Measurements from ENCODE around the gene SLC29A1. TPM values are rescaled to one million over a fixed set of nuclear protein-coding genes. Genes with fewer than 3 reads are reported as not detected.

Gene SLC29A1
- total RNA-seq, 1 donor from 2014 or later = 59.8 TPM

GRCh38 chr6:44258921-44259320 lies 35.5 kb downstream of the SLC29A1 start:
- intact Hi-C loops (cut with DNase I) = no loop called here

GRCh38 chr6:44260011-44260410 lies 36.6 kb downstream of the SLC29A1 start:
- Histone ChIP-seq H3K36me3 (peaks cover 12% of the 10 kb centered on the region), H3K9me3 (no peaks in the 10 kb centered on the region), H3K4me3 (no peak overlapping the region), H3K27me3 (no peaks in the 10 kb centered on the region), H3K27ac (no peak overlapping the region), H3K4me1 (peaks cover 43% of the 10 kb centered on the region)
- intact Hi-C loops (cut with DNase I) = no loop called here
- TF ChIP-seq CTCF (IDR thresholded peaks at IDR 0.05) = no peak
- DNase-seq (no peak), ATAC-seq (no peak)

More at GRCh38 chr6:44258921-44259320, 35.5 kb downstream of the SLC29A1 start:
- Histone ChIP-seq H3K27ac (no peak overlapping the region), H3K4me3 (no peak overlapping the region), H3K27me3 (no peaks in the 10 kb centered on the region), H3K4me1 (peaks cover 34% of the 10 kb centered on the region), H3K36me3 (peaks cover 23% of the 10 kb centered on the region), H3K9me3 (no peaks in the 10 kb centered on the region)
- no peak for ATAC-seq
- DNase-seq = peak; percentile 28
- no peak for TF ChIP-seq CTCF (IDR thresholded peaks at IDR 0.05)

DNA sequence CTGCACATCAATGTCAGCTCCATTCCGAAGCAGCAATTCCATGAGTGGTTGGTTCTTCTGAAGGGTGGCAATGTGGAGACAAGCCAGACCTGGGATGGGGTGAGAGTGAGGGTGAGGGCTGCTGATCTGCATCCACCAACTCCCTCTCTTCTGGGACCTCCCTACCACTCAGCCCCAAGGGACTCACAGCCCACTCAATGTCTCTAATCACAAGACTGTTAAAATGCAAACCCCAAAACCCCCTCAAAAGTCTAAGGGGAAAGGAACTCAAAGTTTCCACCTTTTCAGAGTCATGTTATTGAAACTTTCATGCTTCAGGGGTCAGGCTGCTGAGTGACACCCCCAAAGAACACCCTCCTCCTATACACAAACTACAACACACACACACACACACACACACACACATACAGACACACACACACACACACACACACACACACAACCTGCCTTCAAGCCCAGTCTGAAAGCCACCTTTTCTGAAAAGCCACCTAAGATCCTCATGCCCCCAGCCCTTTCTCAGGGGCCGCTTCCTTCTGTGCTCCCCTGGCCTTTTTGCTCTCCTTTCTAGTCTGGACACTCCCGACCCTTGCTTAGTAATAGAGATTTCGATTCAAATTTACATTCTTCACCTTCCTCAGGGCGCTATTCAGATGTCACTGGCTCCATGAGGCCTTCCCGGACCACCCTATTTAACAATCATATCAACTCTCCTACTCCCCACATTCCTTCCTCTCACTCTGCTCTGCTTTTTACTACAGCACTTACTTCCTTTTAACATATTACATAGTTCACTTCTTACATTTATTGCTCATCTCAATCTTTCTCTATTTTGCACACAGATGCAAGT lies 37.3 kb downstream of the SLC29A1 start:
- no peak for TF ChIP-seq CTCF (IDR thresholded peaks at IDR 0.05)
- Histone ChIP-seq H3K4me3 (no peak overlapping the region), H3K9me3 (no peaks in the 10 kb centered on the region), H3K27me3 (no peaks in the 10 kb centered on the region), H3K4me1 (peaks cover 43% of the 10 kb centered on the region), H3K27ac (no peak overlapping the region), H3K36me3 (peaks cover 8% of the 10 kb centered on the region)
- no peak for DNase-seq
- ATAC-seq = no peak
- intact Hi-C loops (cut with DNase I) = no loop called here

GRCh38 chr6:44261581-44261980 lies 38.2 kb downstream of the SLC29A1 start:
- Histone ChIP-seq H3K9me3 (no peaks in the 10 kb centered on the region), H3K27me3 (no peaks in the 10 kb centered on the region), H3K27ac (no peak overlapping the region), H3K36me3 (peaks cover 8% of the 10 kb centered on the region), H3K4me1 (peaks cover 37% of the 10 kb centered on the region), H3K4me3 (no peak overlapping the region)
- intact Hi-C loops (cut with DNase I) = no loop called here
- DNase-seq (no peak), ATAC-seq (no peak)
- TF ChIP-seq CTCF (IDR thresholded peaks at IDR 0.05) = no peak

GRCh38 chr6:44262467-44263353 lies 39.3 kb downstream of the SLC29A1 start:
- H3K27me3 ChIP-seq = no peaks in the 10 kb centered on the region
- TF ChIP-seq CTCF (IDR thresholded peaks at IDR 0.05) = no peak
- H3K4me1 ChIP-seq = peaks cover 34% of the 10 kb centered on the region
- H3K27ac ChIP-seq = peak overlapping the region; percentile 87
- intact Hi-C loops (cut with DNase I) = no loop called here
- H3K4me3 ChIP-seq = peak overlapping the region; percentile 89
- H3K36me3 ChIP-seq = peaks cover 8% of the 10 kb centered on the region
- ATAC-seq (no peak), DNase-seq (no peak)
- no peaks in the 10 kb centered on the region for H3K9me3 ChIP-seq
